Measurements from ENCODE around the gene EFCAB8.

The EFCAB8 gene

DNA sequence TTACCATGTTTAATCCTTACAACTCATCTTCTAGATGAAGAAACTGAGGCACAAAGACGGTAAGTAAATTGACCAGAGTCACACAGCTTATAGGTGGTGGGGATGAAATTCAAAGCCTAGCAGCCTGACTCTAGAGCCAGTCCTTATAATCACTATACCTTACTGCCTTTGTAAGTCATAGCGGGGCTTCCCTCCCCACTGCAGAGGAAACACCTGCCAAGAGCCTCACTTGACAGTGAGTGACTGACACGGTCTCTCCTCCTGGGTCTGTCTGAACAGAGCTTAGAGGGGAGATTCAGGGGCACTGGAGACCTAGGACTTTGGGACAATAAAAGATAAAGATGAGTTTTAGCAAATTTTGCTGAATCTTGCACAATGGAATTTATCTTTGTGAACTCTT lies 132.7 kb downstream of the EFCAB8 start:
- no peak for FAIRE-seq

DNA sequence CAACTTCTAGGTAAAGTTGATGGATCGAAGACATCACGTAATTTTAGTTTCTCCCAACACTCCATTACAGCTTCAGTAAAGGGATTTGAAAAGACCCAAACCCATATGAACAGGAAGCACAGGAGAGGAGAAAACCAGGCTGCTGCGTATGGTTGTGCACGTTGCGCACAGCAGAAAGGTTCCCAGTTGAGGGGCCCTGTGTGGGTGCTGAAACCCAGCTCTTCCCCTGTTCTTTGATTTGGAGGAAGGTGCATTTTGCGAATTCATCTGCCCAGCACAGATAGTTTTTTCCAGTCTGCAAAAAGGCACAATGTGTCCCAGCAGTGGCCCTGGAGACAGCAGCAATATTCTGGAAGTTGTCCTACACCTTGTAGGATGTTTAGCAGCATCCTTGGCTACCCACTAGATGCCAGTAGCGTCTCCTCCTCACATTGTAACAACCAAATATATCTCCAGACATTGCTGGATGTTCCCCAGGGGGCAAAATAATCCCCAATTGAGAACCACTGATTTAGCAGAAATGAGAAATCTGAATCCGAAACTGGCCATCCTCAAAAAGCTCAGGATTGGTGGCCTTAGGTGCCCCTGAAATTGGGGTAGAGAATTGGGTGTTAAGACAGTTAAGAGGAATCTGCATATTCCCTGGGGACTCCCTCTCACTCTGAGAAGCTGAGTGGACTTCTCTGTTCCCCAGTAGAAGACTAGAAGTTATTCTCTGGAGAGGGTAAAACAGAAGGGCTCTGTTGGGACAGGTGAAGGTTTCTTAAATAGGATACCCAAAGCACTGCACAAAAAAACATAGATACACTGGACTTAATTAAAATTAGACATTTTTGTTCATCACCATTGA lies 133.3 kb downstream of the EFCAB8 start:
- FAIRE-seq: no peak

DNA sequence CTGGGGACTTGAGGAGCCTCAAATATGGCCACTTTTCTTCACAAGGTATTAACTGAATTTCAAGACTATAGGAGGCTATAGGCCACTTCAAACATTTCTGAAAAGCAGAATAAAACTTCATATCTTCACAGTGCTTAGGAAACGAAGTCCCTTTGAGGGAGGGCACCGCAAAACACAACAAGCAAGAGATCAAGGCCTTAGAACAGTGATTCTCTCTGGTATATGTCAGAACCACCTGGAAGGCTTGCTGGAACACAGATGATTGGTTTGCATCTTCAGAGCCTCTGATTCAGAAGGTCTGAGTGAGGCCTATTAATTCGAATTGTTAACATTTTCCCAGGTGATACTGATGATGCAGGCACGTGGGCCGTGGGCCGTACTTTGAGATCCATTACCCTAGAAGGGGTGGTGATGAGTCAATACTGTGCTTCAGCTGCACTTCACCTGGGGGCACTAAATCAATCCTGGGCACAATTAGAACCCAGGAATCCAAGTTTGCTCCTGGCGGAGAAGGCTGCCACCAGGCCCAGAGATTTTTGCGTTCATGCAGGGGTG lies 134.8 kb downstream of the EFCAB8 start:
- FAIRE-seq: no peak

DNA sequence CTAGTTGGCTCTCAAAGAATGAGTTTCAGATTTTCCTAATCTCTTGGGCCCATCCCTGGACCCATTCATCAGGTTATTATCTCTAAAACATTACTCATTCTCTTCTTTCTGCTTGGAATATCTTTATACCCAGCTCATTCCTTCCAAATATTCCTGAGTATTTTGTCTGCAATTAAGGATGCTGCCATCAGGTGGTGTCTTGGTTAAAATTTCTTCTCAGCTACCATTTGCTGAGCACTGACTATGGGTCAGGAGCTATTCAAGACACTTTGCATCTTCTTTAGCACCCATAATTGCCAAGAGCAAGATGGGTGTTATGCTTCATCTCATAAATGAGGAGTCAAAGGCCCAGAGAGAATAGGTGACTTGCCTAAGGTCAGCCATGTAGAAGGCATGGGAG lies 137.1 kb downstream of the EFCAB8 start:
- FAIRE-seq: no peak

DNA sequence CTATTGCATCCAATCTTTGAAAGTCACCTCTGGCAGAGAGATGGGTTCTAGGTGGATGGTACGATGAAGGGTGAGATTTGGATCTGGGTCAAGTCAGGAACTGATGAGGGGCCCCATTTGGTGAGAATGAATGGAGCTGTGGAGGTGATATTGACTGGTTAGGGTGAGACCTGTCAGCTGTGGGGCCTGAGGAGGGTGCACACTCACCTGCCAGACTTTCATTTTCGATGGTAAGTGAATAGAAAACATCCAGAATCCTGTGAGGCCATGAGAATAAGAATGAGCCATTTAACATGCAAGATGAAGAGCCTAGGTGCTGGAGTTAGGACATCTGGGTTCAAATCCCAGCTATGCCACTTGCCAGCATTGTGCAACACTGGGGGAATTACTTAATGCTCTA lies 138.7 kb downstream of the EFCAB8 start:
- no peak for FAIRE-seq

DNA sequence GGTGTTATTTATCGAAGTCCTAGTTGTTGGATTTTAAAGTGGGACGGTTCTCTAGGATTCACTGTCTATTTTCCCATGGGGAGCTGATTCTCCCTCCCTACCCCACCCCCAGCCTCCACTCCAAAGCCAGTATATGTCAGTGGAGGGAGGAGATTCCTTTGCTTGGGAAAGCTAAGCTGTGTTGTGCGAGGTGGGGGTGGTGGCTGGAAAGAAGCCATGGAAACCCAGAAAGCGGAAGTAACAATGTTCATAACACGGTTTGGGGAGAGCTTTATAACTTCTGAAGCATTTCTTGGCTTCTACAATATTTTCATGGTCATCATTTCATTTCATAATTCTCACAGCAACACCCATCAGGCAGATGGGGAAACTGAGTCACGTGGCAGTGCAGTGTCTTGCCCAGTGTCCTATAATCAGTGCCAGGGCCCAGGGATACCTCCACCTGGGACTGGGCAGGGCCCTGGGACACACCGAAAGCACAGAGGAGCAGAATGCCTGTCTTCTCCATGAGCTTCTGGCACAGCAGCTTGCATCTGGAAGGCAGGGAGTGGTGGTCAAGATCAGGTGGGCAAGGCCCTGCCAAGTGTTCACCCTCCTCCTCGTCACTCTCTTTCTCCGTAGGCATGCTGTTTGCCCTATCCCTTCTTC lies 141.0 kb downstream of the EFCAB8 start:
- no peak for FAIRE-seq

DNA sequence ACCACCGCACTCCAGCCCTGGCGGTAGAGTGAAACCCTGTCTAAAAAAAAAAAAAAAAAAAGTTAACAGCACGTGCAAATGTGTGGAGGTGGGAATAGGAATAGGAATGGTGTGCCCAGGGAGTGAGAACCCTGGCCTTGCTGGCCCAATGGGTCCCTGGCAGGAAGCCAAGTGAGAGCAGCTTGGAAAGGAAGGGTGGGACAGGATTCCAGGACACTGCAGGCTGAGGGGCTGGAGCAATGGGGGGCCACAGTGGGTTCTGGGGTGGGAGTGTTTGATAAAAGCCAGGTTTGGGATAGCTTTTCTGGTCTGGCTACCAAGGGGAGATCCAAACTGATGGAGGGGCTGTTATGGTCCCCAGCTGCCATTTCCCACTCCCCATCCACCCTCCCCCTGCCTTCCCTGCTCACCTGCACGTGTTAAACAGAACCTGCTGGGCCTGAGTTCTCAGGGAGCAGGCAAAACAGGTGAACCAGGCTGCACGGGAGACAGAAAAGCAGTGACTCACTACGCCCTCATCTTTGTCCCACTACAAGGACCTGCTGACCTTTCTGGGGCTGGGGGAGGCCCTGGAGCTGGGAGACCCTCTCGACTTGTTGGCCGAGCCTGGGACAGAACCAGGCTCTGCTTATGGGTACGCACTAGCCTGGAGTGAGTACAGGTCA lies 142.2 kb downstream of the EFCAB8 start:
- no peak for FAIRE-seq

DNA sequence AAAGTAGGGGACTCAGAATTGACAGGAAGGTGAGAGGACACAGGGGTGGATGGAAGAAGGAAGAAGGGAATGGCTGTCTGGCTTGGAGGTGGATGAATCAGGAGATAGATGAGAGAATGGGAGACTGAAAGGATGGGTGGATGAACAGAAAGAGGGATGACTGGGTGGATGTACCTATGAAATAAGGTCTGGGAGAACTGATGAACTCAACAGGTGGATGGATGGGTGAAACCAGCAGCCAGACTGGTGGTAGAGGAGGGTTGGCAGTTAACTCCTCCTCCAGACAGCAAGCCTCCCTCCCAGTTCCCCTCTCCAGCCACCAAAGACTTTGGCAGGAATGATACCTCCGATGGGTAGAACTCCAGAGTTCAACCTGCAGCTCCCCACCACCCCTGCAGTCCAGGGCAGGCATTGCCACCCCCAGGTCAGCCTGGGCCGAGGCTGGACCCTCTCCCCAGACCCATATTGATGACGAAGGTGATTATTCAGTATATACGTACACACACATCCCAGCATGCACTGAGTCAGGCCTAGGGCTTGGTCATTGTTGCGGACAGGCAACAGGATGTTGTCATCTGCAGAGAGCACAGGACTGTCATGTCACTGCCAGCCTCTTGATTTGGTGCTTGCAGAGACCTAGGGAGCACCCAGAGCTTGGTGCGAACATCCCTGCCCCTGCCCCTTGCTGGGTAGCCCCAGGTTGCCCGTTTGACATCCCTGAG lies 143.5 kb downstream of the EFCAB8 start:
- FAIRE-seq: no peak

DNA sequence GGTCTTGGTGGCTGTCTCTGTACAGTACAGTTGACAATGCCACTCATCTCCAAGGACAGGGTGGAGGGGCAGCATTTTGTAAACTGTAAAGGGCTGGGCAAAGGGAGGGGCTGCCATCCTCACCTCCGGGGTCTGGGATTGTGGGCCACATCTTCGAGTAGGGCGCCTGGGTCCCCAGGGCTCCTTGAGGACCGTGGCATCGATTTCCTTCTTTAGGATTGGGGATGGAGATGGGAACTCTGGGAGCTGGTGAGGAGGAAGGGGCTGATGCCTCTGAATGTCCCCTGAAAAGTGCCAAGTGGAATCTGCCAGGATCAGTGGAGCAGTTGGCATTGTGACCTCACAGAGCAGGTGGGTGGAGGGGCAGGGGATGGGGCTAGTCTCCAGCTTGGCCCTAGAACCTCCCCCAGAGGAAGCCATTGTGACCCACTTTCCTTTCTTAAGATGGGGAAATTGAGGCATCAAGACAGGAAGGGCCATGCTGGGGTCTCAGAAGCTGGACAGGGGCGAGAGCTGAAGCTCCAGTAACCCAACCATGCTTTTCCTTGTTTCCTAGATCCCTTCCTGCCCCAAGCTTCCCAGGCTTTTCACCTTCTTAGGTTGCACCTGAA lies 145.5 kb downstream of the EFCAB8 start, which contains the start of gene SUN5:
SUN5 (minus strand) TSS at position 293 of the 611 bp plus-strand sequence; CDS start at position 200, 93 bp downstream.
- FAIRE-seq: no peak

DNA sequence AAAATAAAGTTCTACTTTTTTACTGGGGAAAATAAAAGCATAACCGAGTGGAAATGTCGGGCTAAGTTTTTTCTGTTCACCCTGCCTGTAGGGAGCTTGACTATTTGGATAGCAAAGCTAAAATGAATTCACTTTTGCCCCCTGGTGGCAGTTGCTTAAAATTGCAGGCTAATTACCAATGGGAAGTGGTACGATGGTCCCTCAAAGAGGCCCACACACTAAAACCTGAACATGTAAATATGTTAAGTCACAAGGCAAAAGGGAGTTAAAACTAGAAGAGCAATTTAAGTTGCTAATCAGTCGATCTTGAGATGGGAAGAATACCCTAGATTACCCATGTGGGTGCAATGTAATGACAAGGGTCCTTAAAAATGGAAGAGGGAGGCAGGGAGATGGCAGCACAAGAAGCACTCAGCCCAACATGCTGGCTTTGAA lies 146.4 kb downstream of the EFCAB8 start:
- FAIRE-seq: peak; percentile 80

DNA sequence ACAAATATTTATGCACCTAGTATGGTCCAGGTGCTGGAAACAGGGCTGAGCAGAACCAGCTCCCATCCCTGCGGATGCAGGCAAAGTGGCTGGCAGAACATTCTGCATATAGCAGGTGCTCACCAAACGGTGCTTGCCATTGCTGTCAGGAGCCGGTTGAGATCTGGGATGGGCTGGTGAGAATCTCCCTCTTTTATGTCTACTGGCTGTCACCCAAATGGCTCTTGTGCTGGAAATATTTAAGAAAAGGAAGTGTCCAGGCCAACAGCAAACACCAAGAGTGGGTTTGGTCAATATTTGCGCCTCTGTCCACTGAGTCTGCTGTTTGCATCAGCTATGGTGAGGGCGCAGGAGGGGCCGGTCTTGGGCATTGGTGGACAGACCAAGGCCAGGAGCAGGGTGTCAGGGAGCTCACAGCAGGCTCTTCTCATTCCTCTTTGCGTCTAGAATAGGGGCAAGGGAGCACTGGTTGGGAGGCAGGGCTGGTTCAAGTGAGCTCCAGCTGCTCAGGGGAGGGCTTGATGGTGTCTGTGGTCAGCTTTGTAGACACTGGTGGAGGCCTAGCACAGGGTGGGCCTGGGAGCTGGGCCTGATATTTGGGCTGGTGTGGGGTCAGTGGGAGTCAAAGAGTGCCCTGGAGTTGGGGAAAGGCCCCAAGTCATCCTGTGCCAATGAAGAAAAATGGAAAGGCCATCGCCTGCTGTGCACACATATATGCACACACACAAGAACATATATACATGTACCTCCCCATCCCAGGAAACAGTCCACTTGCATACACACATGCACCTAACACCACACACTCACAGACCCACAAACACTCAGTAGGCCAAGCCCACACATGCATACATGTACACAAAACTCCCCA lies 147.4 kb downstream of the EFCAB8 start:
- FAIRE-seq: no peak

DNA sequence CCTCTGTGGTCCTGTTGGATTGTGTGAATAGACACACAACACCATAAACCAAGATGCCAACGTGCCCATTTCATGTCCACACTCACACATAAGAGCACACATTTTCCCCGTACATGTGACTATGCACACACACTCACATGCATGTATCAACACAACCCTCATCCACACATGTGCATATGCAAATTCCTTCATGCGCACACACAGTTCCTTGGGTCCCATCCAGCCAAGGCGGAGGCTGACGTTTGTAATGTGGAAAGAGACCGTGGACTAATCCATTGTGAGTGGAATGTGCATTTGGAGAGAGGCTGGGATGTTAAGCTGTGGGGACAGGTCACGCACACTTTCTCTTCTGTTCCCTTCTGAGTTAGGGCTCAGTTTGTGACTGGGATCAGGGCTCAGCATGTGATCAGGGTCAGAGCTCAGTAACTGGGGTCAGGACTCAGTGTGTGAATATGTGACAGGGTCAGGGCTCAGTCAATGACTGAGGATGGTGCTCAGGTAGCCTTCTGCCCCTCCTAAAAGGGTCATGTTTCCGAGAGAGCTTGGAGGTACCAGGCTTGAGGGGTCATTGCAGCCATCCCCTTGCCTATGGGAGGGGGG lies 148.2 kb downstream of the EFCAB8 start:
- FAIRE-seq: no peak

DNA sequence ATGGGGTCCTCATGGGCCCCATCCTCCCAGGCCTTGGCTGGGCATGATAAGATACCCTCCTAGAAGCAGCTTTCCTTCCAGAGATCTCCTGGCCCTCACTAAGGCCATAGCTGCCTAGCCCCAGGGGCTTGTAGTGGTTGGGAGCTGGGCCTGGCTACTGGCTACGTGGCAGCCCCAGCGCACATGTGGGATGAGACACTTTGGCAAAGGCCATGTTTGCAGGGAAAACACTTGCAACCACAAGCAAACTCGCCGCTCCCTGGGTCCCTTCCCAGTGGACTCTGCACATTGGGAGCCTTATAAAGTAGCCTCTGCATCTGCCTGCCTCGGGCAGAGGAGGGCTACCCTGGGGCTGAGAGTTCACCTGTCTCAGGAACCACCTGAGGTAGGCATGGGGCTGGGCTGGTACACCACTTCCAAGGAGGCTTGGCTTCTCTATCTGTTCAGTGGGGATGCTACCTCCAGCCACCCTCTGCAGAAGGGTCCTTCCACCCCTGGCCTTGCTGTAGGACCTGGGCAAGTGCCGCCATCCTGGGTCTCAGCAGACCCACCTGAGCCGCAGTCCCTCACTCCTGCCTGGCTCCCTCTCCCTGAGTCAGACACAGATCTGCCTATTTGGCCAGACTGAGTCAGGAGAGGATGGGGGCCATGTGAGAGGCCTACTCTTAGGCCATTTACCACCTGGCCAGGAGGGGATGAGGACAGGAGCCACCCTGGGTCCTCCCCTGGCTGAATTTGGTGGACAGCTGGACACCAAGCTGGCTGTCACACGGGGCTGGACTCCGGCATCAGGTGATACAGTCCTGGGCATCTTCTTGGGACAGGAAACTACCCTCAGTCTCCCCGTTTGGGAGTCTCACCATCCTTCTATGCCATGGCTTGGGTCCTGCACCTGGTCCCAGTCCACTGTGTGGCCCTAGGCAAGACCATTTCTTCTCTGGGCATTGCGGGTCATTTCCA lies 148.9 kb downstream of the EFCAB8 start, which contains the start of gene BPIFB2:
BPIFB2 (plus strand) TSS at position 329 of the 960 bp plus-strand sequence. CDS start 871 bp downstream, outside the sequence.
- FAIRE-seq: no peak

DNA sequence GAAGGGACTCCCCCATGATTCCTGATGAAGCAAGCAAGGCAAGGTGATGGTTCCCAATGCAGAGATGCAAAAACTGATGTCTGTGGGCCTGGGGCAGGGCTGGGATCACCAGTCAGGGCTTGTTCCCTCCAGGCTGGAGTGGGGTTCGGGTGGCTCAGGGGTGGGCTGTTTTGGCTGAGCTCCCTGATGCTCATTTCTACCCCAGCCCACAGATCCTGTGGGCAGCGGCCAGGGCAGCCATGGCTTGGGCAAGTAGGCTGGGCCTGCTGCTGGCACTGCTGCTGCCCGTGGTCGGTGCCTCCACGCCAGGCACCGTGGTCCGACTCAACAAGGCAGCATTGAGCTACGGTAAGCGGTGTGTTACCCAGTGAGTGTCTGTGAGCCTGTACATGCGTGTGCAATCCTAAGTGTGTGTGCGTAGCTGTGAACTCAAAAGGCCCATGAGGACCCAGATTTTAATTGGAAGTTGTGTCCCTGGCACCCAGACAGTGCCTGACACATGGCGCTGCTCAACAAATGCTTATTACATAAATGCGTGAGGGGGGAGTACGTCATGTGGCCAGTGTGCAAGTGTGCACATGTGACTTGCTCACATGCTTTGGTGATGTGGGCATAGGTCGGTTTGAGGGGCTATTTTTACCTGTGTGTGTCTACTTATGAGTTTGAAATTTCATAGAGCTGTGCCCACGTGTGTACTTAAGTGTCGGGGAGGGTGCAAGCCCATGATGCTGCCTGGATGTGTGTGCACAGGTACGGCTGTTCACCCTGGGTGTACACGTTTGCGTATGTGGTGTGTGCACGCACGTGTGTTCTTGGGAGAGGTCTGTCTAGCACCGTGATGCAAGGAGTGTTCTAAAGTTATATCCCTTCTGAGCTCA lies 149.9 kb downstream of the EFCAB8 start:
- FAIRE-seq: no peak

DNA sequence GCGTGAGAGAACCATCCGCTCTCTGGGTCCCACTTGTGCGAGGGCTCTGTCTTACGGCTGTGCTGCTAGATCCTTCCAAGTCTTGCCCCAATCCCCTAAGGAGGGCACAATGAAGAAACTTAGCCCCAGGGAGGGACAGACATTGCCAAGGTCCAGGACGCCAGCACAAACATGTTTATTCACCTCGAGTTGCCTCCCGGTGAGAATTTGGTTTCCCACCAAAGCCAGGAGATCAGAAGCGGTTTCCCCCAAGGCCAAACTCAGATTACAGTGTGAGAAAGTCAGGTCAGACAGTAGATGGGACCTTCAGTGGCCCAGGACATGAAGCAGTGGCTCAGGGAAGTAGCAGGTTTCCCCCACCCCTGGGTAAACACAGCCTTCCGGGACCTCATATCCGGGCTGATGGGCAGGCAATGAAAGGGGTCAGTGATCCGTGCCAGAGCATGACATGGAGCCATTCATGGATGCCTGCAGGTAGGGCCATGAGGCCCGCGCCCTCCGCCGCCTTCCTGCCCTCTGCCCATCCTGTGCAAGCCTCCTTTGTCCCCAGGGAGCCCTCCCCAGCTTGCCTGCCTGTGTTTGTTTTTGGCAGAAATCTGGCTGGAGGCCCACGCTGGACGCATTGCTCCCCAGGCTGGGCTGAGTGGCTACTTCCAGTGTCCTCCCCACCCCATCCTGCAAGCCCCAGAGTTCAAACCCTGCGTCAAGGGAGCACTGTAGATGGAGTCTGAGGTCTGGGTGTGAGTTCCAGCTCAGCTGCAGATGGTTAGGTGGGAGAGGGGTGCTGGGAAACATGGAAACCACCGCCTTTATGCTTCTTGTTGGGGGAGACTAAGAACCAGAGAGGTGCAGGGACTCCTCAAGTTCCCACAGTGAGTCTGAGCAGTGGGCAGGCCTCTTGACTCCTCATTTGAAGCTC lies 150.8 kb downstream of the EFCAB8 start:
- no peak for FAIRE-seq

DNA sequence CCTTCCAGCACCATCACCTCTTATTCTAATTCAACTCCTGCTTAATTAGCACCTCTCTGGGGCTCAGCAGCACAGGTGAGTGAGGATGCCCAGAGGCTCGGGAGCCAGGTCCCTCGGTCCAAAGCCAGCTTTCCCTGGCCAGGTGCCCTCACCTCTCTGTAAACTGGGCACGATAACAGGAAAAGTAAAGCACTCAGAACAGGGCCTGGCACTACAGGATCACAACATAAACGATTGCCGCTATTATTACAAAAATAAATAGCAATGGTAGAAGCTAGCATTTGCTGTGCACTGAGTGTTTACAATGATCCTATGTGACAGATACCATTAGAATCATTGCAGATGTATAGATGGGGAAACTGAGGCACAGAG lies 151.4 kb downstream of the EFCAB8 start:
- FAIRE-seq: no peak
